Activated CD4-positive, alpha-beta T cell treated with anti-CD3 and anti-CD28 coated beads, Interleukin-2, amount 50 U/mL, for 16 hours (primary cell): ENCODE measurements around the gene PUSL1.

Source experiments
- DNase-seq: peaks from one replicate; pipeline ENCODE4 v3.0.0-alpha.2; 2020

The PUSL1 gene

DNA sequence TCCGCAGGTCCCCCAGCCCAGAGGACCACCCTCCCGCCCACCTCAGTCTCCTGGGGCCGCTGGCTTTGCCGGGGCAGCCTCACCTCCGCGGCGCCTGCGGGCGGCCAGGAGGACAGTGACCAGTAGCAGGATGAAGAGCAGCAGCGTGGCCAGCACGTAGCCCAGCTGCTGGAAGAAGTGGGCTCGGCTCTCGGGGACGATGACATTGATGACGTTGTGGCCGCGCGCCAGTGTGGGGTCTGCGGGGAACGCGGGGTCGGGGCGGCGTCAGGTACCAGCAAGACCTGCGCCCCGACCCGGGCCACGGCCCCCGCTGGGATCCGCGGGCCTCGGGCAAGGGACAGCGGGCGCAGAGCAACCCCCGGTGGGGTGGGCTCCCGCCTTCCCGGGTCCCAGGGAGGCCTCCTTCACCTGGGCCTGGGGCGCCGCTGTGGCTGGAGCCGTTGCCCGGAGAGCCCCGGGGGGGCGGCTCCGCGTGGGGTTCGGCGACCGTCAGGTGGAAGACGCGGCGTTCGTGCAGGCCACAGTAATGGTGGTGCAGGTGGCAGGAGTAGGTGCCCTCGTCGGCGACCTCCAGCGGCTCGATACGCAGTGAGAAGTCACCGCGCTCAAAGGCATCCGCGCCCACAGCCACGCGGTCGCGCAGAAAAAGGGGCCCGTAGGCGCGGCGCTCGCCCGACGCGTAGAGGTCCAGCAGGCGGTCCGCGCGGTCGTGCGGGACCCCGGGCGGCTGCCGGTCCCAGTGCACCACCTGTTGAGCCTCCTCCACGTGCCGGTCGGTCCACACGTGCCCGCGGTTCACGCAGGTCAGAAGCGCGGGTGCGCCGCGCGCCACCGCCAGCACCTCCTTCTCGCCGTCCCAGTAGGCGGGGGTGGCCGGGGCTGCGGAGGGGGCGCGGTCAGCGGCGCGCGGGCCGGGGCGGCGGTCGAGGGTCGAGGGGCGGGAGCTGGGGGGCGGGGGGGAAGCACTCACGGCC is 46.2 kb downstream of the PUSL1 start:
- no peak for DNase-seq

DNA sequence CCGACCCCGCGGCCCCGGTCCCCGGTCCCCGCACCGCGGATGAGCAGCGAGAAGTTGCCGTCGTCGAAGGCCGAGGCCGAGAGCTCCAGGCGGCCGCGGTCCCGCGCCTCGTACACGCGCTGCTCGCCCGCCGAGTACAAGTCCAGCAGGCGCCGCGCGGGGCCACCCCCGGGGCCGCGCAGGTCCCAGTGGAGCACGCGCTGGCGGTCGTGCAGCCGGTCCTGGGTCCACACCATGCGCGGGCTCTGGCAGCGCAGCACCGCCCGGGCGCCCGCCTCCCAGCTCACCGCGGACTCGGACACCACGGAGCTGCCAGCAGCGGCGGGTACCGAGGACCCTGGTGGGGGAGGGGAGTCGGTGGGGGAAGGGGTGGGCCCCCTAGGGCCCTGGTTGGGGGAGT is 47.0 kb downstream of the PUSL1 start:
- DNase-seq, result no peak

DNA sequence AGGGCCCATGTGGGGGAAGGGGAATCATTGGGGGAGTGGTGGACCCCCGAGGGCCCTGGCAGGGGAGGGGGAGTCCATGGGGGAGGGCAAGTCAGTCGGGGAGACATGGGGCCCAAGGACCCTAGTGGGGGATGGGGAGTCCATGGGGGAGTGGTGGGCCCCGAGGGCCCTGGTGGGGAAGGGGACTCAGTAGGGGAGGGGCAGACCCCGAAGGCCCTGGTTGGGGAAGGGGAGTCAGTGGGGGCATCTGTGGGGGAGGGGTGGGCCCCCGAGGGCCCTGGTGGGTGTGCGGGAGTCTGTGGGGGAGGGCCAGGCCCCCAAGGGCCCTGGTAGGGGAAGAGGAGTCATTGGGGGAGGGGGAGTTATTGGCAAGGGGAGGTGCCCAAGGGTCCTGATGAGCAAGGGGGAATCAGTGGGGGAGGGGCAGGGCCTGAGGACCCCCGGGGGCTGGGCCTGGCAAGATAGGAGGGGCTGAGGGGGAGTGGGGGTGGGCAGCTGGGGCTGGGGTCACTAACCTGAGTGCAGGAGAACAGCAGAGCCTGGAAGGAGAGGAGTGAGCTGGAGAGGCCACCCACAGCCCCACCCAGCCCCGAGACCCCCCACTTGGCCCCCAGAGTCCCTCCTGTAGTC is 47.9 kb downstream of the PUSL1 start:
- DNase-seq, result no peak

DNA sequence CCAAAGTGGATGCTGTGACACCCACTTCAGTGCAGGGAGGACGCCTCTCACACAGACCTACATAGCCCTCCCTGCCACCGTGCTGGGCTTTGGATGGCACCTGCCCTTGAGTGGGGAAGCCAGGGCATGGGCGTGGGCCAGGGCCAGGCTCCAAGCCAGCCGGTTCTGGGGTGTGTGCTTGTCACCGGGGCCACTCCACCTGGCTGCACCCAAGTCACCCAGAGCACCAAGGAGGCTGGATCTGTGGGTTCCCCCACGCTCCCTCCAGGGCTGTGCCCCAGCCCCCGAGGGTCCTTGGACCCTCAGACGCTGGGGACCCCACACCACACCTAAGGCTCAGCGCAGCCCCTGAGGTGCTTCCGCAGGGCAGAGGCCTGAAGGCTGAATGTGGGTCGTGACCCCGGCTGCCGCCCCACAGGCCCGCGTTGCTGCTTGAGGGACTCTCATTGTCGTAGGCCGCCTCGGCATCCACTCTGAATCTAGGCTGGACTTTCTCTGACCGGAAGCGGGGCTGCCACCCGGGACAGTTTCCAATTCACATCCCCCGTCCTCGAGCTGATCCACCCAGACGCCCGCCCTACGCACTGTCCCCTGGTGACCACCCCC is 48.5 kb downstream of the PUSL1 start:
- no peak for DNase-seq

DNA sequence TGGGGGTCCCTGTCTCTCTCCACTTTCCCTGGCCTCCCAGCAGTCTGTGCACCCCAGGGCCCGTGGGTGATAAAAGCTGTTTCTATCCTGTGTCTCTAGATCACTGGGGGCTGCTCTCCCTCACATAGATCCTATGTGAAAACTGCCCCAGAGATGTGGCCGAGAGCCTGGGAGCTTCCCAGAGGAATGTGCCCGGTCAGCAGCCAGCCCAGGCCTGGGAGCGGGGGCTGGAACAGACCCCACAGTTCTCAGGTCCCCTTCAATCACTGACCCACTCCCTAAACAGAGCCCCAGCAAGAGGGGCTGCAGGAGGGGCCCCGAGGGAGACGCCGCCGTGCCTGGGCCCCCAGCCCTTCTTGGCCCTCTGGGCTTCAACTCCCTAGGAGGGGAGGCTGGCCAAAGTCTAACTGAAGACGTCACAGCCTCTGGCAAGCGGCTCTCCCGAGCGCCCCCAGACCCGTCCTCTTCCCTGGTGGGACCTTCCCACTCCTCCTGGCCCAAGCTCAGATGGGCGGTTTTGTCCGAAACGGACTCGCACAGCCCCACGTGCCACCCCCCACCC is 49.6 kb downstream of the PUSL1 start:
- no peak for DNase-seq

DNA sequence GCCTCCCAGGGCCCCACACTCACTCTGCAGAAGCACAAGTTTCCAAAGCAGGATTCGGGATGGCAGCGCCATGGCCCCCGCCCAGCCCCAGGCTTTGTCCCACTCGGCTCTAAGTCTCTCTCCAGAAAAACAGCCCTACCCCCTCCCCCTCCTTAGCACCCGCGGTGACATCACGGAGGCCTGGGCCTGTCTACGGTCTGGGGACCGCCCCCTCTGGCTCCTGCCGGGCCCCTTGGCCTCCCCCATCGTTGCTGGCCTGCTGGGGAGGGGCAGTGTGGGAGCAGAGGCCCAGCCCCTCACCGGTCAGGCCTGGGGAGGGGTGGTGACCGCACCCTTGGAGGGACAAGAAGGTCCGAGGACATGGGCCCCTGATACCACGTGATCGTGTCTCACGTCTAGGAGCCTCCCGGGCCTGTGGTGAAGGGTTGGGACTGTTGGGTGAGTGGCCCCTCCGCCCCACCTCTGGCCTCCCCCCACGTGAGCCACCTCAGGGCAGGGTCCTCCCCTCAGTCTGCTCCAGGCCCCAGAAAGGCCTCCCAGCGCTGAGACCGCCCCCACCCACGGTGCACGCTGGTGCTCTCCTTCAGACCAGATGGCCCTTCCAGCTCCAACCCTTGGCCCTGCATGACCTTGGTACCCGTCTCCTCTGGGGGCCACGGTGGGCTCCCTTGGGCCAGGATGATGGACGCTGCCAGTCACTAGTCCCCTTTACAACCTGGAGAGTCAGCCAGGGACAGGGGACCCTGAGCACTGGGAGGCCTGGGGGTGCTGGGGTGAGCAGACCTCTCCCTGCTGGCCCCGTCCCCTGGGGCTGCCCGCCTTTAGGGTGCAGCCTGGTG is 50.3 kb downstream of the PUSL1 start, which contains the start of gene MXRA8:
MXRA8 (minus strand) TSS at position 123 of the 839 bp plus-strand sequence; CDS start at position 72, 51 bp downstream.
- DNase-seq, result no peak

DNA sequence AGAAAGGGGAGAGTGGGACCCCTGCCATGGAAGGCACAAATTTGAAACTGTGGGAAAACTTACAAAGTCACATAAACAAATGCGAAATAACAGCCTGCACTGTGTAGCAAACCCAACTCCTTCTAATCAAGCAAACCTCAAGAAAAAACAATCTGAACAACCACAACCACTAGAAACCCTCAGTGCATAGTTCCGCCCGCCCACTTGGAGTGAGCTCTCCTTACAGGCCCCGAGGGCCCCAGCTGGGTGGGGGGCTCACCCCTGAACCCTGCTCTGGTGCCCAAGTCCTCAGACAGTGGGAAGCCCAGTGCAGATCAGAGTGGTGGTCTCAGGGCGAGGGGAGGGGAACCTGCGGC is 50.9 kb downstream of the PUSL1 start:
- no peak for DNase-seq

DNA sequence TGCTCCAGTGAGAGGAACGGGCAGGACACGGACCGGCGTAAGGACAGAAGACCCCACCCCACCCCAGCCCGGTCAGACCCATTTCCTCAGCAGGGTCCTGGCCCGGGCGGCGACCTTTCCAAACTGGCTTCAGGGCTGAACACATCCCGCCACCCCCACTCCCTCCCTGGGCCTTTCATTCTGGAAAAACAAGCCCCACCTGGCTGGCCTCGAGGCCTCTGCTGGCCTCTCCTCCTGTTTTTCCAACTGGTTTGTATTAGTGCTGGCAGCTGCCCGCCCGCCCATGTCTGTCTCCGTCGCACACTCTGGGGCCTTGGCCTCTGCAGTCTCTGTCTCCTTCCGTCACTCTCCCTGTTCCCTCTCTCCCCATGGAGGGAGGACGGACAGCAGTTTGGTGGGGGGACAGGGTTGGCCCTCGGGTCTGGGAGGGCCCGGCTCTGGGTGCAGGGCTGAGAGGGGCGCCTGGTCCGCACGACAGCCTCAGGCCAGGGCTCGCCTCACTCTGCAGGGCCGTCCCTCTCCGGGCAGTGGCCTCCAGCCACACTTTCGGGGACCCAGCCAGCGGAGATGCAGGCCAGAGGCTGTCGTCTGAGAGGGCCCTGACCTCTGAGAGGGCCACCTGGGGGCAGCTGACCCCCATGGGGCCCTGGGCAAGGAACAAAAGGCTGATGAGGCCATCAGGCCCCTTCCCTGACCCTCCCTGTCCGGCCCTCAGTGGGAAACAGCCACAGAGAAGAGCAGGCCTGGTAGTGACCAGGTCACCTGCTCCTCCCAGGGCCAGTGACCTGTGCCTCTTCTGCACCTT is 51.5 kb downstream of the PUSL1 start:
- DNase-seq, result no peak

DNA sequence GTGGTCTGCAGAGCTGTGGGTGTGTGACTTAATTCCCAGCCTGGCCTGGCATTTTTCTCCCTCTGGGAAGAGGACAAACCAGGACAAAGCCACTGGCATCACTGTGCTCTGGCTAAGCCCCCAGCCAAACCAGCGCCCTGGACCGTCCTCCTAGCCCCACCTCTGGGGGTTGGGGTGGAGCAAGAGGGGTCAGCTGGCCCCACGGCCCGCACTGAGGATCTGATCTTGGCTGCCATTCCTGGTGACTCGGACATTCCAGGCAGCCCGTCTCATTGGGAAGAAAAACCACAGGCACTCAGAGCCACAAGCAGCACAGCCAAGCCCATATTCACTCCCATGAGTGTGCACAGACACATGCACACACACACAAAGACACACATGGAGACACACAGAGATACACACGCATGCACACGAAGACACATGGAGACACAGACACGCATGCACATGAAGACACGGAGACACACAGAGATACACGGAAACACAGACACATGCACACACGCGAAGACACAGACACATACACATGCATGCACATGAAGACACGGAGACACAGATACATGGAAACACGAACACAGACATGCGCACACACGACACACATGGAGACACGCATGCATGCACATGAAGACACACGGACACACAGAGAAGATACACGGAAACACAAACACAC is 52.2 kb downstream of the PUSL1 start:
- no peak for DNase-seq
